ENCODE results near the gene ZNF207.
"Not testable (repeated sequence)": the region's sequence is repeated elsewhere in the genome, so short reads cannot be mapped to it uniquely, and the experiment has no call there.

The ZNF207 gene

DNA sequence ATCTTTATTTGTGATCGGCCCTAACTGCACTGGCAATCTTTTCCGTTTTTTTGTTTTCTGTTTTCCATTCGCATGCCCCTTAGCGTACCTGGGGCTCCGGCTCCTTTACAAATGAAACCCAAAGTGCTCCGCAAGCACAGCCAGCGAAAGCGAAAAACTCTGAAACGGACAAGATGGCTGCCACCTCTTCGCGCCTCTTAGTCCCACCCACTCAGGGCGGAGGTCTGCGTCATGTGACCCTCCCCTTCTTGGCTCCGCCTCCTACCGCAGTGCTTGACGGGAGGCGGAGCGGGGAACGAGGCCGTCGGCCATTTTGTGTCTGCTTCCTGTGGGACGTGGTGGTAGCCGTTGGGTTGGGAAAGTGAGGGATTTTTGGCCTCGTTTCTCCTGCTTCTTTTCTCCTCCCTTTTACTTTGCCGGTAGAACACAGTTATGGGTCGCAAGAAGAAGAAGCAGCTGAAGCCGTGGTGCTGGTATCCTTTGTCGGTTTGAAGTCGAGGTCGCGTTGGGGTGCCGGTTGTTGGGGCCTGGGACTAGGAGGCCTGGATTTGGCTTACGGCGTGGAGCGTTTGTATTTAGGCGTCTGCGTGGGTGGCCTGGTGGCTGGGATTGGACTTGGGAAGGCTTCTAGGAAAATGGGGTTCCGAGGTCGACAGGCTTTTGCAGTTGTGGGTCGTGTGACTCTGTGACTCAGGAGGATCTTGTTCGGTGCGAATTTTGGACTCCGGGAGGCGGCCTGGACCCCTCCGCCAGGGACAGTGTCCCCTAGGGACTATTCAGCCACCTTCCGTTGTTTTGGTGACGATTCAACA is at the start of gene ZNF207:
Gene ZNF207, plus strand, starts transcription at position 304 of the 812 bp plus-strand sequence. Its CDS starts 129 bp downstream, at position 433.
- peak; percentile 90 for DNase-seq (ENCODE audit: low read depth)

DNA sequence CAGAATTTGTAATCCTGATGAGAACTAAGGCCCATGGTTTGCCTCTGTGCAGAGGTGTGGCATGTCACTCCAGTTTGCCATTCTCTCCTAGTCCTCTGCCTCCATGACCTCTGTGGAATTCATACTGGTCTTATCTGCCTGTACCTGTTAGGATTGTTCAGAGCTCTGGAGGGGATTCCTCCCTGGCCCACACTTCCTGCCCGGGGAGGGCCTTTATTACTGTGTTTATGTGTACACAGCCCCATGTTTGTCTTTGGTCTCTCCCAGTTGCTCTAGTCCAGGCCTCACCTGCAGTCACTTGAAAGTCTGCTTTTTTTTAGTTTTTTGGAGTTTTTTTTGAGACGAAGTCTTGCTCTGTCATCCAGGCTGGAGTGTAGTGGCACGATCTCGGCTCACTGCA is 47.9 kb upstream of the ZNF207 start:
- DNase-seq (ENCODE audit: low read depth) = no peak

DNA sequence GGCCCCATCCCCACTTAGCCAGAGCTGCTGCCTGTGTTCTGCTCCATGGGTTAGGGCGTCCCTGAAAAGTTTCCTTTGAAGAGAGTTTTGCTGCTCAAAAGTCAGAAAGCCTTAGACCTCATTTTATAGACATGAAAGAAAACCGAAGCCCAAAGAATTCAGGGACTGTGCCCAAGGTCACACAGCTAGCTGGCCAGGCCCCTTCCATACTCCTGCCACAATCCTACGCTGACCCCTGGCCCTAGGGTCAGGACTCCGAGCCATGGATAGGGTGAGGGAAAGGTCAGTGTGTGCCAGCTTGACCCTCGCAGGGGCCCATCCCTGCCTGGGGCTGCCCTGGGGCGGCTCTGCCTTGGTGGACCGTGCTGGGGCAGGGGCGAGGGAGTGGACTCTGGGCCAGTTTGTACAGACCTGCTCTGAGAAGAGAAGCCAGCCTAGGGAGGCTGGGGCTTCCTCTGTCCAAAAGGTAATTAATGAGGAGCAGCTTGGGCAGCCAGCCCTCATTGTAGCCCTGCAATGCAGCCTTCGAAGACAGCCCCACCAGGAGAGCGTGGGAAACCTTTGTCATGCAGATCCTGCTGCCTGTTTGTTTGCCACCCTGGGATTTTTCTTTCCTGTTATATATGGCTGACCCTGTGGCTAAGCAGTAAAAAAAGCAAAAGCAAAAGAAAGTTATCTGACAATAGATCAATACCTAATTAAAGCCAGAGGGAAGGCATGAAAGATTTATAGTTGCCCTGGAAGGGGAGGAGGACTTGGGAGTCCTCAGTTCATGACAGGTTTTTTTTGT is 46.9 kb upstream of the ZNF207 start:
- no peak for DNase-seq (ENCODE audit: low read depth)

DNA sequence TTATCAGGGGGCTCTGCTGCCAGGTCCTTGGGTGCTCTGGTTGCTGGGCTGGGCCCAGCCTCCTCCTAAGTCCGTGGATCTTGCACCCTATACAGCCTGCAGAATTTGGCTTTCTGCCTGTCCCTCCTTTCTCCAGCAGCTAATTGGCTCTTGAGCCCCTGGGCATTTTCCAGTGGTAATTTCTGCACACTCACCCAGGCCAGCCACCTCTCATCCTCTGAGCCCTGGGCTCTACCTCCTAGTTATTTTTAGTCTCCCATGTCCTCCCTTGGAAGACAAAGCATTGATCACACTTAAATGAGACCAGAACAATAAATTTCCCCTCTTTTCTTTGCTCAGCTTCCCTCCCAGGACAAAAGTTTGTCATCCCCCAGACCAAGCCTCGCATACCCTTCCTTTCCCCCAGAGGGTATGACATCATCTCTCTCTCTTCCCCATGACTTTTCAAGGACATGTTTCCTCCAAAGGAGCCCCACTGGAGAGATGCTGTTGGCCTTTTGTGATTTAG is 46.1 kb upstream of the ZNF207 start:
- DNase-seq (ENCODE audit: low read depth) = no peak

DNA sequence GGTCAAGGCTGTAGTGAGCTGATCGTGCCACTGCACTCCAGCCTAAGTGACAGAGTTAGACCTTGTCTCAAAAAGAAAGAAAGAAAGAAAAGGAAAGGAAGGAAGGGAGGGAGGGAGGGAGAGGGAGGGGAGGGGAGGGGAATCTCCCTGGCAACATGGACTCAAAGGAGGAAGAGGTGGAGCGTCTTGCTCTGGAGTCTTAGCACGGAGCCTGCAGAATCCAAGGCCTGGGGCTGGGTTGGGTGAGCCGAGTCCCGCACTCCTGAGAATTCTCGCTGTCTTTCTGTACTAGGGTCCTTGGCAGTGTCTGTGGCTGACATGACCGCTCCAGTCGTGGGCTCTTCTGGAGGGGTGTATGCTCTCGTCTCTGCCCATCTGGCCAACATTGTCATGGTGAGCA is 44.9 kb upstream of the ZNF207 start:
- no peak for DNase-seq (ENCODE audit: low read depth)

DNA sequence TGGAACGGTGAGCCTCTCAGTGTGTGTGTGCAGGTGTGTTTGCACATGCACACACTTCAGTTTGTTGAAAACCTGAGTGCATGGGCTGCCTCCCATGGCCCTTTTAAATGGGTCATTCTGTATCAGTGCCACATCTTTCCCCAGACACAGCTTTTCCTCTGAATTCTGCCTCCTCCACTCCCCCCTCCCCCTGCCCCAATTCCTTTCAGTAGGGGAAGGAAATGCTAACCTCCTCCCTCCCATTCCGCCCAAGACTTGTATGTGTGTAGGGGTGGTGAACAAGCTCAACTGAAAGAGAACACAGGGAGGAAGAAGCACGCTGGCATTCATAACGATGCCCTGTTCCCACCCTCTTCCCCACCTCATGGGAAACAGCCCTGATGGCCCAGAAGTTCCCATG is 42.3 kb upstream of the ZNF207 start:
- DNase-seq (ENCODE audit: low read depth) = no peak

DNA sequence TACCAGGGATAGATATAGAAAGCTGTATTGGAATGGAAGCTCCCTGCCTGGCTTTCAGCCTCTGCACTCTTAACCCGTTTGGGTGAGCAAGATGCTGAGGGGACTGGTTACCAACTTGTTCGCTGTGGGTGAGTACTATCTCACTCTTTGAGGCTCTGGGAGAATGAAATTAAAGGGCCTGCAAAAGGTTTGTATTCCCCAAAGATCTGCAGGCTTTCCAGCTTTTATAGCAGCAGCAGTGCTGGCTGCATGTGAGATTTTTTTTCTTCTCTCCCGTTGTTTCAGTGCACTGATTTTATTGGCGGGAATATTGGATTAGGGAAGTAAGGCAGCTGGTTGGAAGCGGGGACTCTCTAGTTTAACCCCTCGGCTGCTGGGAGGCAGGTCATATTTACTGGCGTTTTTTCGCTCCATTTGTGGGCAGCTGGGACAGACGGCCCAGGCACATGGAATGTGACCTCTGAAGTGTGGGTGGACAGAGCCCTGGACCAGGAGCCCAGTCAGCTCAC is 38.9 kb upstream of the ZNF207 start:
- DNase-seq (ENCODE audit: low read depth) = no peak

DNA sequence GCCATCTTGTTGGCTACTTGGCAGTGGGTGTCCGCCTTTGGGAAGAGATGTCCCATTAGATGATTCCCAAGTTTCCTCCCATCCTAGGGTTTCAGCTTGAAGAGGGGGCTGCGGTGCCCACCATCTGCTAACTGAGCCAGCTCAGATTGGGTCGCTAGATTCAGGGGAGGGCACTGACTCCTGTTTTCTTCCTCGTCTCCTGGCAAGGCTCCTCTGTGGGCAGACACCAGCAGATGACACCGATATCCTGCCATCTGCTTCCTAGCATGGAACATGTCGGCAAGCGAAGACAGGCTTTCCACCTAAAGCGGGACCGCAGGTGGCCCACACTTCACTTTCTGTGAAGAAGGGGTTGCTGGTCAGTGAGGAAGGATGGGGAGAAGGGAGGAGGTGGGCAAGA is 35.3 kb upstream of the ZNF207 start:
- DNase-seq (ENCODE audit: low read depth) = no peak

DNA sequence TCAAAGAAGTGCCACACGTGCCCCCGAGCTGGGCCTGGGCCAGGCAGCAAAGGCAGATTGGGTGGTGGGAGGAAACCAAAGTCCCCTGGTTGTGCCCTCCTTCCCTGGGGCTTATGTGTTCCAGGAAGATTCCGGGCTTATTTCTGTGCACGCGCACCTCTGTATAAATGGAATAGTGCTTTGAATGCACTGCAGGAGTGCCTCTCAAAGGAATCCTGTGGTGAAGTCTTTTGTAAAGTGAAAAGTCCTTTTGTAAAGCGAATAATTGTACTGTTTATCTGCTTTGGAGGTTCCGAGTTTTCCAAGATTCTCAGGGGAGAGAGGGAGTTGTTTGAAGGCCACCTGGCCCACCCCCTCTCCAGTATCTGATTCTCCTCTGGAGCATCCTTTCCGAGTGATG is 34.8 kb upstream of the ZNF207 start:
- no peak for DNase-seq (ENCODE audit: low read depth)

DNA sequence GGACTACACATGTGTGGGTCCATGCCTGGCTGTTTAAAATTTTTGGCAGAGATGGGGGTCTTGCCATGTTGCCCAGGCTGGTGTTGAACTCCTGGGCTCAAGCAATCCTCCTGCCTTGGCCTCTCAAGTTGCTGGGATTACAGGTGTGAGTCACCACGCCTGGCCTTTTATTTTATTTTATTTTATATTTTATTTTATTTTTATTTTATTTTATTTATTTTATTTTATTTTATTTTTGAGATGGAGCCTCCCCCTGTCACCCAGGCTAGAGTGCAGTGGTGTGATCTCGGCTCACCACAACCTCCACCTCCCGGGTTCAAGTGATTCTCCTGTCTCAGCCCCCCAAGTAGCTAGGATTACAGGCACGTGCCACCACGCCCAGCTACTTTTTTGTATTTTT is 33.3 kb upstream of the ZNF207 start:
- DNase-seq (ENCODE audit: low read depth) = not testable (repeated sequence)

DNA sequence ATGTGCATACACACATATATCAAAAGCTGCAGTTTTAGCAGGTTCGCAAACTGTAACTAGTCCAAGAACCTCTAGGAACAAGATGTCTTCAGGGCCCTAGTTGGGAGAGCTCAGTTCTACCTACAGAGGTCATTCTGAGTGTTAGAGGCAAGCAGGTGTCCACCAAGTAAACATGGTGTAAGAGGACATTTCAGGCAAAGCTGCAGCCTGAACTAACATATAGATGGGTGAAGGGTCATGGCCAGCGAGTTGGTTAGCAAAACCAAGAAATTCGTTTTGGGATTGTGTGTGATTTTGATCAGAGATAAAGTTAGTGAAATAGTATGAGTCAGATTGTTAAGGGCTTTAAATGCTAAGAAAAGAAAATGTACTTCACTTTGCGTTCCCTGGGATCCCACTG is 32.6 kb upstream of the ZNF207 start:
- DNase-seq (ENCODE audit: low read depth) = no peak

DNA sequence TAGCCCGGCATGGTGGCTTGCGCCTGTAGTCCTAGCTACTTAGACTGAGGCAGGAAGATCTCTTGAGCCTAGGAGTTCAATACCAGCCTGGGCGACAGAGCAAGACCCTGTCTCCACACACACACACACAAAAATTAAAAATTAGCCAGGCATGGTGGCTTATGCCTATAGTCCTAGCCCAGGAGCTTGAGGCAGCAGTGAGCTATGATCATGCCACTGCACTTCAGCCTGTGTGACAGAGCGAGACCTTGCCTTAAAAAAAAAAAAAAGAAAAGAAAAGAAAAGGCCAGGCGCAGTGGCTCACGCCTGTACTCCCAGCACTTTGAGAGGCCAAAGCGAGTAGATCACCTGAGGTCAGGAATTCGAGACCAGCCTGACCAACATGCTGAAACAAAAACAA is 31.9 kb upstream of the ZNF207 start:
- DNase-seq (ENCODE audit: low read depth) = no peak

DNA sequence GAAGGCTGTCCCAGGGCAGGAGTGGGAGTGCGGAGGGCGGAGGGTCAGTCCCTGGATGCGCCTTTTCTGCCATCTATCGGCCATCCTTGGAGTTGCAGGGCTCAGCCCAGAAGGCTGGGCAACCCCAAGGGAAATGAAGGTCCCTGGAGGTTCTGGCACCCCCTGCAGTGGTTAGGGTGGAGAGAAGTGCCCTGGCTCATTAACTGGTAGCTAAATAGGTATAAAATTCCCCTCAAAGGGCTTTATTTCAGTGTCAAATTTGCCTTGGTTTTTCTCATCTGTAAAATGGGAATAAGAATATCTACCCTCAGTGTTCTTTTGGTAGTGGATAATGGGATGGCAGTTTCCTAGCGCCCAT is 30.4 kb upstream of the ZNF207 start:
- peak; percentile 56 for DNase-seq (ENCODE audit: low read depth)

DNA sequence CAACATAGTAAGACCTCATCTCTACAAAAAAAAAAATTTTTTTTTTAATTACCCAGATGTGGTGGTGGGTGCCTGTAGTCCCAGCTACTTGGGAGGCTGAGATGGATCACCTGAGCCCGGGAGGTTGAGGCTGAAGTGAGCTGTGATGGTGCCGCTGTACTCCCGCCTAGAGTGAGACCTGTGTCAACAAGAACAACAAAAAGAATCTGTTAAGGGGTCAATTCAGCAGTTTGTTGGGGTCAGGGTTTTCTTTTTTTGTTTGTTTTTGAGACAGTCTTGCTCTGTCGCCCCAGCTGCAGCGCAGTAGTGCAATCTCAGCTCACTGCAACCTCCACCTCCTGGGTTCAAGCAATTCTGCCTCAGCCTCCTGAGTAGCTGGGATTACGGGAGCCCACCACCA is 29.9 kb upstream of the ZNF207 start:
- not testable (repeated sequence) for DNase-seq (ENCODE audit: low read depth)

DNA sequence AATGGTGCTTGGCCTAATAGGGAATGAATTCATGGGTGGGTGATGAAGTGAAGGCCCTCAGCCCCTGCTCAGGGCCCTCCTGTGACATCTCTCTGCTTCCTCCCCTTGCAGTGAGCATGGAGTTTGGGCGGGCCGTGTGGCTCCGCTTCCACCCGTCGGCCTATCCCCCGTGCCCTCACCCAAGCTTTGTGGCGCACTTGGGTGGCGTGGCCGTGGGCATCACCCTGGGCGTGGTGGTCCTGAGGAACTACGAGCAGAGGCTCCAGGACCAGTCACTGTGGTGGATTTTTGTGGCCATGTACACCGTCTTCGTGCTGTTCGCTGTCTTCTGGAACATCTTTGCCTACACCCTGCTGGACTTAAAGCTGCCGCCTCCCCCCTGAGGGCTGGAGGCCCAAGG is 29.1 kb upstream of the ZNF207 start:
- no peak for DNase-seq (ENCODE audit: low read depth)

DNA sequence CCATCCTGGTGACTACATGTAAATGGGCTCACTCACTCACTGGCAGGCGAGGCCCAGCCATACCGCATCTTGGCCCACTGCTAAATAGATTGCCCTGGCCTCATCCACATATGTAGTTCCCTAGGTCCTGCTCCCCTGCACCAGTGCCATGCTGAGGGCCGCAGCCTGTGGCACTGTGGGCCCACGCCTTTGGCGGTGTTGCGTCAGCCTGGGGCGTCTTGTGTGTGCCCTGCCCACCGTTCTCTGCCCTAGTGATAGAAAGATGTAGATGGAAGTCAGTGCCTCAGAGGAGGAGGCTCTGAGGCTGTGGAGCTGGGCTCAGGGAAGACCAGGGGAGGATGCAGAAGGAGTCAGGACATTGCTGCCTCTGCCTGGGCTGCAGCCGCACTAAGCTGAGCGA is 26.9 kb upstream of the ZNF207 start:
- DNase-seq (ENCODE audit: low read depth) = no peak

DNA sequence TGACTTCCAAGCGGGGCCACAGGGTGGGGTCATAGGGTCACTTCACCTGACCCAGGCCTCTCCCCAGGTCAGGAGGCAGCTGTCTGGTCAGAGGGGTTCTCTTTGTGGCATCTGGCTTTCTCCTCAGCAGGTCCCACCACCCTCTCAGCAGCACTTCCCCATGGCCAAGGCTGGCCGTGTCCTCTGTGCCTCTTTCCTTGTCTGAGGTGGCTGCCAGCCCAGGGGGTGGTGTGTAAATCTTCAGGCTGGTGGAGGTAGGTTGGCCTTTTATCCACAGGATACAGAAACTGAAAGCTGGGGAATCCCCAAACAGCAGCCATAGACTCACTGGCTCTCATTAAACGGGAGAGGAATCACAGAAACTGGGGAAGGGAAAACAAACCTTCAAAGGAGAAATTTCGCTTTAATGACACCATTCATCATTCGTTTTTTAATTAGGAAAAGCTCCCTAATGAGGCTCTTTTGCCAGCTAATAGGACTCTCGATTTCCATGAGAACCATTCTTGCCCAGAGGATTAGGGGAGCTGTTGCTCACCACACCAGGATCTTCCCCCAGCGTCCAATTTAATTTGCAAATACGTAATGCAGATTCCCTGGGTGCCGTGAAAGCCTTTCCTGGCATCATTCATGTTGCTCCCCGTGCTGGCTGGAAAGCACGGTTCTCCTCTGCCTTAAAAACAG is 26.0 kb upstream of the ZNF207 start:
- DNase-seq (ENCODE audit: low read depth) = no peak

DNA sequence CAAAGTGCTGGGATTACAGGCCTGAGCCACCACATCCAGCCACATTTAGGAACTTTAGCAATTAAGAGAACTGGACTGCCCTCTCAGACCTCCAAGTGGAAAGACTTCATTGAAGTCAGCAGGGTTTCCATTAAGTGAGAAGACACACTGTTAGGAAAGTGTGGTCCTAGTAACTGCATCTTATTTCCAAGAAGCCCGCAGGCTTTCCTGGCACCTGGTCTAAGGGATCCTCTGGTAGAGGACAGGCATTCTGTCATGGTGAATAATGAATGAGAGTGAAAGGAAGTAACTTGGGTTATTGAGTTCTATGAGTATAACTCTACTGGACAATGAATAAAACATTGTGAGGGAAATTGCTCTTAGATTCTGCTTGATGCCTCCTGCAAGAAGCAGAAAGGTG is 22.0 kb upstream of the ZNF207 start:
- no peak for DNase-seq (ENCODE audit: low read depth)

DNA sequence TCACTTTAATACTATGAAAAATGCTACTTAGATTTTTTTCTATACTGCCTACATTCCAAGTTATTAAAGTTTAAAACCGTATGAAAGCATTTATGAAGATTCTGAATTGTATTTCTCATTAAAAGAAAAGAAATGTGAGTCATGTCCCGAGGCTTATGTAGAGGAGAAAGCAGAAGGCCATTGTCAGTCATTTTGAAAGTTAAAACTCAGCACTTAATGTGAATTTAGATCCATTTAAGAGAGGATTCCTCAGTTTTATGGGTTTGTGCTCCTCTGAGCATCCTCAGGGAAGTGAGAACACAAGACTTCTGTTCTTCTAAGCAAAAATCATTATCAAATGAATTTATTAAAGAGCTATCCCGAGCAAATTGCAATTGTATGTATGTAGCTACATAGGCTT is 19.8 kb upstream of the ZNF207 start:
- no peak for DNase-seq (ENCODE audit: low read depth)

DNA sequence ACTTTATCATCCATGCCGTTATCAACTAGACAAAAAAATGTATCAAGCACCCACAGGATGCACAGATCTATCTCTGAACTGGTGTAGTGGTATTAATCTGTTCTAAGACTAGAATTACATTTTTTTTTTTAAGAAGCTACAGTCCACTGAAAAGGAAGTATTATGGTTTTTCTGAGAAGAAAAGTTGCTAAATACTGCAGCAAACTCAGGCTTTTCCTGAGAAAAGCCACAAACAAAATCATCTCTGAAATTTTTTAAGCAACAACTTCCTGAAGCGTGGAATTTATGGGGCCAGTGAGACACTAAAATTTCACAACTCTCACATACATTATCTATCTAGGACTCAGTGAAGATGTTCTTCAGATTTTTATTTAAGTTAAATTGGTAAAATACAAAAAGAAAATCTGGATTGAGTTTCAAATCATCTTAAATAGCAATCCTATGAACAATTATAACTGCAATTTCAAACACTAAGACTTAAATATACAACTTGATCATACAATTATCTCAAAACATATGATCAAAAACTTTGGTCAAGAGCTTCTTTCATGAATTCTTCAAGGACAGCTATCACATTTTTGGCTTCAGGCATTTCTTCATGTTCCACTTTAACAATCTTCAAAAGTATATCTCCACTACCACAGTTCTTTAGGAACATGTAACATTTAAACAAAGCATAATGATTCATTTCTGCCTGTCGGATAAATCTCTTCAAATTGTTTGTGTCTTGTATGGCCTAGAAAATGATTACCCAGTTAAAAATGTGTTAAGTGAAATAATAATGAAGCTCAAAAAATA is 18.5 kb upstream of the ZNF207 start:
- no peak for DNase-seq (ENCODE audit: low read depth)

DNA sequence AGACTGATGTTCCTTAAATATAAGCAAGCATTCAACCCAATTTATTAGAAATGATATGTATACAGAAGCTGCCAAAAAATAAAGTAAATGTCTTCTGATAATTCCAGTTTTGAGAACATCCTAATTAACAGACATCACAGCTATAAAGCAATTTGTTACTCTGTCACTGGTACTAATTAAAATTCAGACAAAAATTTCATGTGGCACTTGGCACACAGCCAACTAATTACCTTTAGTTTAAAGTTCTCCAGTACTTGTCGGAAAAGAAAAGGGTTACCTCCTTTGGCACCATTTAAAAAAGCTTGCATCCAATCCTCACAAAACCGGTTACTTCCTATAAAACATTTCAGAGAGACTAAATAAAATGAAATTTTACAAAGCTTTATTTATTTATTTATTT is 16.8 kb upstream of the ZNF207 start:
- DNase-seq (ENCODE audit: low read depth) = no peak

DNA sequence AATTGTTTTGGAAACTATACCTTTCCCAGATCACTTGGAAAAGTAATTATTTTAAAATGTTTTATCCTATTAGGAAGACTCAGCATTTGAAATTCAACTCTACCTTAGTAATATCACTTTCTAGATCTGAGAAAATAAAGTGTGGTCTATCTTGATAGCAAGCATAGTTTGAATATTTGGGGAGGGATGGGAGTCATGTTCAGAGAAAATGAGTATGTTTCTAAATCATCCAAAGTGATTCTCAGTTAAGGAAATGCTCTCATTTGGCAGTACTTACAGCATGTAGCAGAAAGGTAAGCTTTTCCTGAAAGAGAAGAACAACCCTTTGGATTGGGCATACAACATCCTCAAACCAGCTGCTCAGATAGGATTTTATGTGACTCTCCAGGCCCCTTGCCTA is 14.9 kb upstream of the ZNF207 start:
- no peak for DNase-seq (ENCODE audit: low read depth)
